ENCODE data around the gene IQSEC3.

IQSEC3 gene

DNA sequence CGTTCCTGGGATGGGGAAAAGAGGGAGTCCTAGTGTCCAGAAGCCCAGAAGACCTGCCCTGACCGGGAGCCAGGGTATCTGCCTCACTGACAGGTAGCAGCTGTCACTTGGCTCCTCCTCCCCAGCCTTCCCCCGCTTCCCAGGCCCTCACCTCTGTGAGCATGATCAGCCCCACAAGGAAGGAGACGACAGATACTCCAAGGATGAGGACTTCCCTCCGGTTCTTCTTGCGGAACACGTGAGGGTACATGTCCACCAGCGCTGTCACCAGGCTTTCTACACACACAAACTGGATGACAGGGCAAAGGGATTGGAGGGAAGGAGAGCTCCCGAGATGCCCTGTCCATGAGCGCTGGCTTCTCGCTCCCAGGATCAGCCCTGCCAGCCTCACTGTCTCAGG, 157.3 kb downstream of the IQSEC3 start:
- no peak for DNase-seq

DNA sequence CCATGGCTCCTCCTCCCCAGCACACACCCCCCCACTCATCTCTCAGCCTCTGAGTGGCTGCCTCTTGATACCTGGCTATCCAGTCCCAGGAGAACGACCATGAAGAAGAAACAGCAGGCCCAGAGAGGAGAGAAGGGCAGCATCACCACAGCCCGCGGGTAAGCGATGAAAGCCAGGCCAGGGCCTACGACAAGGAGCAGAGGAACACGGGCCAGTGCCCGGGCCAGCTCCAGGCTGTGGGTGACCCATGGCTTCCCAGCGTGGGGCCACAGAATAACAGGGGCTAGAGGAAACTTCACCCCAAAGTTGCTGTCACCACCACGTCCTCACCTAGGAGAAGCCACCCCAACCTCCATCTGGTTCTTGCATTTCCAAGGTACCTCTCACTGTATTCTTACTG, 157.8 kb downstream of the IQSEC3 start:
- DNase-seq, result no peak

DNA sequence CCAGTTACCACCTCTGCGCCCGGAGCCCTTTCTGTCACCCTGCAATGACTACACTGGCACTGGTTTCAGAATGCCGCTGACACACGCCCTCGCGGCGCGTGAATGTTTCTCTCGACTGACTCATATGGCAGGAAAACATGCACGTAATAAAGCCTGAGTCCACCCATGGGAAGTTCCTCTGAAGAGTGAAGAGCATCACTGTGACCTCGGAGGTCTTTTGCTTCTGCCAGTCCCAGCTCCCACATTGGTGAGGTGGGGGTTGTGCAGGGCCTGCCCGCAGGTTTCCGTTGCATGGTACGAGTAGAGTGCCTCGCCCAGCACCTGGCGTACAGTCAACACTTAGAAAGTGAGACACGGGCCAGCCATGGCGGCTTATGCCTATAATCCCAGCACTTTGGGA, 158.4 kb downstream of the IQSEC3 start:
- no peak for DNase-seq

DNA sequence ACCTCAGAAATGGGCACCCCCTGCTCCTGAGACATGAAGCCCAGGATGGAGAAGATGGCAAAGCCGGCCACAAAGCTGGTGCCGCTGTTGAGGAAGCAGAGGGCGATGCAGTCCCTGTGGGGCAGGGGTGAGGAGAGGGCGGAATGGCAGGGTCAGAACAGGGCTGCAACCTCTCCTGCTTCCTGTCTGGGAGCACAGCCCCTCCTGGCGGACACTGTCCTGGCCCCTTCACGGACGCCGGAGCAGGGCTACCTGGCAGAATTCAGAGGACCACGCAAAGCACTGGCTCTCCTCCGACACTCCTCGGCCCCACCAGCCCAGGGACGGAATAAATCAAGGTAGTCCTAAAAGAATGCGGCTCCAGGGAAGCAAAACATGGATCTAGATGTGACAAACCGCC, 159.8 kb downstream of the IQSEC3 start:
- DNase-seq, result no peak

DNA sequence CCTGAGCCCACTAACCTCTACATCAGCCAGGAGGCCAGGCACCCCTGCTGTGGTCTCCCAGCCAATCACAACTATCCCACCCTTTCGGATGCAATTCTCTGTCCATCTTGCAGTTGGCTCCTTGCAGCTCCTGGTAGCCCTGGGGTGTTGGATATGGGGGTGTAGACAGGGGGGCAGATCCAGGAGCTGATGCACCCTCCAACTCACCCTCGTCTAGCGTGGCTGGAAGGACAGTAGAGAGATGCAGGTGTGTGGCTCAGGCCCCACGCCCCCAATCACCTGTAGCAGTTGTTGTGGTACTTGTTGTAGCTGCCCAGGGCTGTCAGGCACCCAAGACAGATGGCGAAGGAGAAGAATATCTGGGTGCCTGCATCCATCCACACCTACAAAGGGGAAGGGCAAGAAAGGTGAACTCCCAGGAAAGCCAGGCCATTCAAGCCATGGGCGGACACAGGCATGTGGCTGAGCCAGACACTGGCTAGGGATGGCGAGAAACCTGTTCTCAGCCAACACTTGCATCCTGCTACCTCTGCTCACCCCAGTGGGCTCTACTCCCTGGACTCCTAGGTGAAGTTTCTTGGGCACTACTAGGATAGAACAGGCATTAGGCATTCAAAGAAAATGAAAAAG, 160.8 kb downstream of the IQSEC3 start:
- DNase-seq, result no peak
